Kidney glomerular epithelial cell (primary cell): ENCODE results near the gene USP34.
"Not testable (repeated sequence)": the region's sequence is repeated elsewhere in the genome, so short reads cannot be mapped to it uniquely, and the experiment has no call there.

ENCODE experiments used
- DNase-seq: peaks from one replicate; lab custom pipeline; 2025; lab: John Stamatoyannopoulos, UW

Gene USP34

GRCh38 chr2:61423714-61424113 is 47.2 kb downstream of the USP34 start:
- no peak for DNase-seq

- DNase-seq = no peak
These were observed 49.3 kb downstream of the USP34 start for GRCh38 chr2:61421611-61422010.

GRCh38 chr2:61420991-61421544 is 49.8 kb downstream of the USP34 start:
- no peak for DNase-seq

GRCh38 chr2:61419570-61419969 is 51.3 kb downstream of the USP34 start:
- DNase-seq = no peak

GRCh38 chr2:61419129-61419528 is 51.8 kb downstream of the USP34 start:
- no peak for DNase-seq

GRCh38 chr2:61416871-61417645 is 53.8 kb downstream of the USP34 start:
- no peak for DNase-seq

- no peak for DNase-seq
These were observed 55.6 kb downstream of the USP34 start for GRCh38 chr2:61415265-61415664.

- no peak for DNase-seq
These were observed 56.2 kb downstream of the USP34 start for GRCh38 chr2:61414674-61415073.

GRCh38 chr2:61411109-61411508 is 59.8 kb downstream of the USP34 start:
- DNase-seq = no peak

GRCh38 chr2:61410185-61410584 is 60.7 kb downstream of the USP34 start:
- no peak for DNase-seq

- DNase-seq = no peak
These were observed 65.1 kb downstream of the USP34 start for GRCh38 chr2:61405813-61406212.

- no peak for DNase-seq
These were observed 66.4 kb downstream of the USP34 start for GRCh38 chr2:61404438-61404837.

GRCh38 chr2:61398413-61398812 is 72.5 kb downstream of the USP34 start:
- DNase-seq = no peak

- no peak for DNase-seq
These were observed 74.9 kb downstream of the USP34 start for GRCh38 chr2:61396005-61396404.

- not testable (repeated sequence) for DNase-seq
These were observed 83.3 kb downstream of the USP34 start for GRCh38 chr2:61387588-61387987.

- DNase-seq = not testable (repeated sequence)
These were observed 90.0 kb downstream of the USP34 start for GRCh38 chr2:61380882-61381197.

GRCh38 chr2:61380056-61380881 is 90.6 kb downstream of the USP34 start:
- no peak for DNase-seq

GRCh38 chr2:61379521-61379920 is 91.4 kb downstream of the USP34 start:
- DNase-seq = no peak

- no peak for DNase-seq
These were observed 92.6 kb downstream of the USP34 start for GRCh38 chr2:61378281-61378680.

GRCh38 chr2:61377046-61377445 is 93.8 kb downstream of the USP34 start:
- no peak for DNase-seq

GRCh38 chr2:61376211-61376610 is 94.7 kb downstream of the USP34 start:
- no peak for DNase-seq

- DNase-seq = no peak
These were observed 99.9 kb downstream of the USP34 start for GRCh38 chr2:61371027-61371426.
